Stimulated activated CD8-positive, alpha-beta memory T cell treated with anti-CD3 and anti-CD28 coated beads, Interleukin-4, amount 100 ng/mL, for 1 hour (primary cell): ENCODE results near the gene AMFR.
"Not testable (repeated sequence)": the region's sequence is repeated elsewhere in the genome, so short reads cannot be mapped to it uniquely, and the experiment has no call there.

Experiments used
- DNase-seq, 2 donors: peaks; one replicate each; pipeline ENCODE4 v3.0.0-alpha.2; 2020; ENCODE audit warnings: low read depth in 2 of 2, low spot score in 1 of 2

Gene AMFR

DNA sequence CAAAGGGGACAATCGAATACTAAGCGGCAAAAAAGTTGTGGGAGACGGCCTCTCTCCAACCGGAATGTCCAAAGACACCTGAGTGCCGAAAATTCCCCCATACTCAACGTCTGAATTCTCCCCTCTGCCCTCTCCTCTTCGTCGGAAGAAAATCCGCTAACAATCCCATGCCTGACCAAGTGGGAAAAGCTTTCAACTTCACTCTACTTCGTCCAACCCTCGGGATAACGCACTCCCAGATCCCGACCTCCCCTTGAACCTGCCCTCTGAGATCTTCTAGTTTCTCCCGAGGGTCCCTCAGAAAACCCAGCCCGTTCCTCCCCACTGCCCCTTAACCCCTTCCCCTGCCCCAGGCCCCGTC is 961 bp downstream of the AMFR start:
- DNase-seq, result no peak

DNA sequence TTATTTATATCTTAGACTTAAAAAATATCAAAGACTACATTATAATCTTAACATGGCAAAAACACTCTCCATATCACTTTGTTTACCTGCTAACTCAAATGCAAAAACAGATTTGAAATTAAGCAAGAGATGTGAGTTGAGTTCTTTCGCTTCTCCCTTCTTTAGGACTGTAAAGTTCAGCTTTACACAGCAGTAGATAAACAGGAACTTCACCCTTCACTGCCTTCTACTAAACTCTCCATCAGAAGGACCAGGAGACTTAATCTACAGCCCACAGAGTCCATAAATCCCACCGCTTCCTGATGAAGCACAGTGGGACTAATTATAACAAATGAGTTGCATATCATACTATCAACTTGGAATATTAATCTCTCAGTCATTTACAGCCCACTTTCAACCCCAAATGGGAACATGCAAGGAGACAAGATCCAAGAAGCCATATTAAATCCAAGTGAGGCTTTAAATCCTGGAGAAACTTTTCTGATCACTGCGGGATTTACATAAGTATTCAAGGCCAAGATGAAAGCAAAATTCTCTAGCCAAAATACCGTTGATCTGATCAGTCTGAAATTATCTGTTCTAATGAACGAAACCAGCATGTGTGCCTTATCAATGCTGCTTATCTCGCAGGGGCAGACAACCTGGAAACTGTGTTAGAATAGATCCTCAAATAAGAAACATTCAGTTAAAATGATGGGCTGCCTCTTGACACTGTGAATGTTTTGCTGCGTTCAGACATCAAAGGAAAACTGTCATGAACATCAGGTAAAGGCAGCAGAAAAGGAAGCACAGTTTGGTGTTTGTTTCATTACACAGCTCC is 1.6 kb downstream of the AMFR start:
- DNase-seq, result no peak

DNA sequence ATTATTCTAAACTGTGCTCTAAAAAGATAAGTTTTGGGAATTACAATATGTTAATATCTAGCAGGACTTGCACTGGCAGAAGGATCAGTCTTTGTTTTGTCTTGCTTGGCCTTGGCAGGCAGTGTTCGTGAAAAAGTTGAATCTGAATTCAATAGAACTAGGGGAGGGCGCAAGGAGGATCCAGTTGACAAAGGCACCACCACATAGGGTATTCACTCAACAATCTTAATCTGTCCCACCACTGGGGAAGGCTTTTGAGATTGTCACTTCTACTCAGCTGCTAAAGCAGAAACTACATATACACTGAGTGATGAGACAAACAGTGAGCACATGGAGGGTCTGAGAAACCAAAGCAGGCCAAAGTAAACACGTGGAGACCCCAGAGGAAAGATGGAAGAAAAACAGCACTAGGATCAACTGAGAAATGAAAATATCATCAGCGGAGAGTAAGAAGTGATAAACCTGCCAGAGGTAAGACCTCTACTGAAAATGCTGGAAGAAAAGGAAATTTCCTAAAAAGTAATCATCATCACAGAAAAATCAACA is 2.4 kb downstream of the AMFR start:
- DNase-seq, result no peak

DNA sequence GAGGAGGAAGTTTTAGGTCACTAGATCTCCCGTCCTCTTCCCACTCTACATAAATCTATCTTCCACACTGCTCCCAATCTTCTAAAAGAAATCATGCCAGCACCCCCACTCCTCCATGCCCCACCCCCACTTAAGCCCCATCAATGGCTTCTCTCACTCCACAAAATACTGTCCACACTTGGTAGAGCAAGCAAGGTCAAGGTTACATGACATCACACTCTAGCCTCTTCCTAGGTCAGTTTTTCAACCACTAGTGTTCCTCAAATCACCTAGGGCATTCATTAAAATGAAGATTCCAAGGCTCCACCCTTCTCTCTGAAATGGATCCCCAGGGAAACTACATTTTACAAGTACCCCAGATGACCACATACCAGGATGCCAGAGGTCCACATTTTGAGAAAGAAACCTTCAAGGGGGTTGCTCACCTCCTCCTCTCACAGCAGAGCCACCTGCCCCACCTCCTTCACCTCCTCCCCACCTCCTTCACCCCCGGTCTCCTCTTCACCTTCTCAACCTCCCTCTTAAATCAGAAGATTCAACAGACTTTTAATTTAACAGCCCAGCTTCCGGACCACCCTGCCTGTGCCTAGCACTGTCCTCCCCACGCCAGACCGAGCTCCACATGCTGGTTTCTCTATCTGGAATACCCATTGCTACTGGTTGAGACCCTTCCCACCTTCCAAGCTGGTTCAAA is 3.2 kb downstream of the AMFR start:
- DNase-seq, result no peak

DNA sequence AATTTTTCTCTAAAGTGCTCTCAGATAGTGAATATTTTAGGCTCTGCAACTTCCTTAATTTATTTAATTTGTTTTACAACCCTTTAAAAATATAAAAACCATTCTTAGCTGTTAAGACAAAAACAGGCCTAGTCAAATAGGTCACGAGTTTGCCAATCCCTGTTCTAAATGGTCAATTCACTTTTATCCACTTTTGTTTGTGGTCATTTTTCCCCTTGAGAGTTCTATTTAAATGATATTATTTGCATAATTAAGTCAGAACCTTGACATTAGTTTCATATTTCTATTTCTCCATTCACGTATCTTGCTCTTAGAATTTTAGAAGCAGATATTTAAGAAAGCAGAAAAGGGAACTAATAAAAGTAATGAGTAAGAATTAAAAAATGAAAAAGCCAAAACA is 4.0 kb downstream of the AMFR start:
- no peak for DNase-seq

DNA sequence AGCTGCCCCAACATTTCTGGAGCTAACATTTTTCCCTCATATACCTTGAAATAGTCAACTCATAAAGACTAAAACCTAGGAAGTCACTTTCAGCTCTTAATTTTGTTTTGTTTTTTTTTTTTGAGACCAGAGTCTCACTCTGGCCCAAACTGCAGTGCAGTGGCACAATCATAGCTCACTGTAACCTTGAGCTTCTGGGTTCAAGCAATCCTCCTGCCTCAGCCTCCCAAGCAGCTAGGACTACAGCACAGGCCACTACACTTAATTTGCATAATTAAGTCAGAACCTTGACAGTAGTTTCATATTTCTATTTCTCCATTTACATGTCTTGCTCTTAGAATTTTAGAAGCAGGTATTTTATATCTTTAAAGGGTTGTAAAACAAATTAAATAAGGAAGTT is 4.7 kb downstream of the AMFR start:
- no peak for DNase-seq

DNA sequence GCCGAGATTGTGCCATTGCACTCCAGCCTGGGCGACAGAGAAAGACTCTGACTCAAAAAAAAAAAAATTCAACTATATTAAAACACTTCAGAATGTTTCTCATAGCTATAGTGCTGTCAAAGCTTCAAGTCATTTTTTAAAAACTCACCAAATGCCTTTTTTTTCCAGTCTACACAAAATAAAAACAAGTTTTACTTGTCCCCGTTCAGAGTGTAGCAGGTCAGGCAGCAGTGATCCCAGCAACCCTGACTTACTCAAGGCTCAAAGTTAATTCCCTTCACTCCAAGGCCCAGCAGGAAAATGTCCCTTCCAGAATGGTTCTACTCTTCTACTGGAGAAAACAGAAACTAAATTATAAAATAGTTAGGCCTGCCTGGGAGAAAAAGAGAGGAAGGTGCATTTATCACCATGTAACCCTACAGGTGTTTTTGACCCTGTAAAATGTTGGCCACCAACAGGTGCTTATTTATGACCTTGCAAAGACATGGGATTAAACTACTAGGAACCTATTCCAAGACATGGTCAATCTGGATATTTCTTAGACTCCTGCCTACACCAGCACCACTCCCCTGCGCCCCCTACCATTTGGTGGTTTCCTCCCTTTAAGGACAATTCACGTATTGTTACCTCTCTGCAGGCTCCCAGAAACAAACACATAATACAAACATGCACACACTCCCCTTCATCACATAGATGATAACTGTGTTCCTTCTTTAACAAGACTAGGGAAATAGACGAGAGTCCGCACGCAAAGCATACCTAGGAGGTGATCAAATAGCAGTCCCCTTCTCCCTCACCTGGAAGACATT is 5.4 kb downstream of the AMFR start:
- DNase-seq, result no peak

DNA sequence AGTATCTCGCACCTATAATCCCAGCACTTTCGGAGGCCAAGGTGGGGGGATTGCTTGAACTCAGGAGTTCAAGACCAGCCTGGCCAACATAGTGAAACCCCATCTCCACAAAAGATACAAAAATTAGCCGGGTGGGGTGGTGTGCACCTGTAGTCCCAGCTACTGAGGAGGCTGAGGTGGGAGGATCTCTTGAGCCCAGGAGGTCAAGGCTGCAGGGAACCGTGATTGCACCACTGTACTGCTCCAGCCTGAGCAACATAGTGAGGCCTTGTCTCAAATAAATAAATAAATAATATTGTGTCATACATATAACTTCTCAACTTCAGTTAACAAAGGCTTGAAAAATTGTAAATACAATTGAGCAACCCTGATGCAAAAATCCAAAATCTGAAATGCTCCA is 8.2 kb downstream of the AMFR start:
- no peak for DNase-seq

DNA sequence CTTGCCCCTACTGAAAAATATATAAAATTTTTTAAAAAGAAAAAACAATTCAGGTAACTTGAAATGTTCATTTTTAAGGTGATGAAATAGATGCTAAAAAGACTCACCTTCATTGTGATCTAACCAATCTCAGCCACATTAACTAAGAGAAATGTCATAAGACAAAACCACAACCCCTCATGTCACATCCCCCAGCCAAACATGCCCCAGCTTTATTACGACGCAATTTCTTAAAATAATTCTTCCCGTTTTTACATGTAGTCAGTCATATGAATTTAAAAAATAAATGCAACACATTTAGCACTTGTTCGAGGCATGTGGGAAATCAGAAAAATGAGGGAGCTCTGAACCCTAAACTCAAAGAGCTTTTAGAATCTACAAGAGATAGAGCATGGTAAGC is 9.5 kb downstream of the AMFR start:
- DNase-seq, result no peak

DNA sequence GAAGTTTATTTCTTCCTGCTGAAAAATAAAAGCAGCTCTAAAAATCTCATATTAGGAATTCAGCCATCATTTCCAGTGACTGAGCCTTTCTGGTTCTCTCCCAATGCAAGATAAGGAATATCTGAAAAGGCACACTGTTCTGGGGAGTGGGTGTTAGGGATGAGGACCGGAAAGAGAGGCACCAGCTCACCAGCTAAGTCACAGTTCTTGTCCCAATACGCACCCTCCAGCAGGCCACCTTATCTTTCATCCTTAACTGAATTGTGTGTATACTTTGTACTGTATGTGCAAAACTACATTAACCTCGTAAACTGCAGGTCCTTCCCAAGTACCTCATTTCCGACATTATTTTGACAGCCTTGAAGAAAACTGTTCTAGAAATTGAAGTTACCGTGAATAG is 11.0 kb downstream of the AMFR start:
- no peak for DNase-seq

DNA sequence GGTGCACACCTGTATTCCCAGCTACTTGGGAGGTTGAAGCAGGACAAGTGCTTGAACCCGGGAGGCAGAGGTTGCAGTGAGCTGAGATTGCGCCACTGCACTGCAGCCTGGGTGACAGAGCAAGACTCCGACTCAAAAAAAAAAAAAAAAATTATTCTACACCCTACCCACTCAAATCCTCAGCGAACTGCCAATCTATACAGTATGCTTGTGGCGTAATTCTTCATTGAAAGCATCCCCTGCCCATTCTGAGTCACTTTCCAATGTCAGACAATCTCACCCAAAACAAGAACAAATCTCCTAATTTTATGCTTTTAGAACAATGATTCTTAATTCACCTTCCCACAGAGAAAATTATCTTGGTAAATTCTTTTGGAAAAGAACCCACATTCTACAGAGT is 12.0 kb downstream of the AMFR start:
- DNase-seq, result no peak

DNA sequence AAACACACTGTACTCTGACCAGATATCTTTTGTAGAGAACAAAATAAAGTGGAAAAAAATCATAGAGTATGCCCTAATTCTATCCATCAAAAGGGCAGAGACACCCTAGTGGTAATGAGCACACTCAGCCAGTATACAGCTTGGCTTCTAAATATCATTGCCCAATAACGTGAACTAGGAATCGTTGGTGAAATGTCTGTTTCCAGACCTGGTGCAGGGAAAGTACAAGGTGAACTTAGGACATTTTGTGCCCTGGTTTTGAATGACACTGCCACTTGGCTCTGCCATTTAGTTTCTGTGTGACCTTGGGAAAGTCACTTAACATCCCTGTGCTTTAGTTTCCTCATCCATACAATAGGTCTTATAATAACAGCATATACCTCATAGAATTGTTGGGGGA is 13.7 kb downstream of the AMFR start:
- DNase-seq, result no peak

DNA sequence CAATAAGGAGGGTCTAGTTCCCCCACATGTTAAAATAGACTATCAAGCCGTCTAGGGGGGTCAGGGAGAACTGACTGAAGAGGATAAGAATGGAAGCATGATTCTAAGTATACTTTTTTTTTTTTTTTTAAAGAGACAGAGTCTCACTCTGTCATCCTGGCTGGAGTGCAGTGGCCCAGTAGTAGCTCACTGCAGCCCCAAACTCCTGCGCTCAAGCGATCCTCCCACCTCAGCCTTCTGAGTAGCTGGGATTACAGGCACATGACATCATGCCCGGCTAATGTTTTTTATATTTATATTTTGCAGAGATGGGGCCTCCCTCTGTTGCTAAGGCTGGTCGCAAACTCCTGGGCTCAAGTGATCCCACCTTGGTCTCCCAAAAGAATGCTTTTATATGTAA is 14.2 kb downstream of the AMFR start:
- no peak for DNase-seq

DNA sequence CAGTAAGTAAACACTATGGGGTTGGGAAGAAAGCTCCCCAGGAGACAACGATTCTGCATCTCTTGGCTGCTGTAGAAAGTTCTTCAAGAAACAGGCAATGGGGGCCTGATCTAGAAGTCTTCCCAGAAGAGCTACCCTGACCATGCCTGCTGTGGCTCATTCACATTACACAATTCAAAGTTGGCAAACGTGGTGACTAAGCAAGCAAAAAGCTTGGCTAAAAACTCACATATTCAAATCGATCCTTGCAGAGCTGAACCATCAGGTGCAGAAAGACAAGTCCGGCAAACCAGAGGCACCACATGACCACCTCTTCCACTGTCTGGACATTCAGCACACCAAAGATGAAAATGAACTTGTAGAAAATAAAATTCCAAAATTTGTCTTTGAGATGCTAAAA is 16.1 kb downstream of the AMFR start:
- no peak for DNase-seq

DNA sequence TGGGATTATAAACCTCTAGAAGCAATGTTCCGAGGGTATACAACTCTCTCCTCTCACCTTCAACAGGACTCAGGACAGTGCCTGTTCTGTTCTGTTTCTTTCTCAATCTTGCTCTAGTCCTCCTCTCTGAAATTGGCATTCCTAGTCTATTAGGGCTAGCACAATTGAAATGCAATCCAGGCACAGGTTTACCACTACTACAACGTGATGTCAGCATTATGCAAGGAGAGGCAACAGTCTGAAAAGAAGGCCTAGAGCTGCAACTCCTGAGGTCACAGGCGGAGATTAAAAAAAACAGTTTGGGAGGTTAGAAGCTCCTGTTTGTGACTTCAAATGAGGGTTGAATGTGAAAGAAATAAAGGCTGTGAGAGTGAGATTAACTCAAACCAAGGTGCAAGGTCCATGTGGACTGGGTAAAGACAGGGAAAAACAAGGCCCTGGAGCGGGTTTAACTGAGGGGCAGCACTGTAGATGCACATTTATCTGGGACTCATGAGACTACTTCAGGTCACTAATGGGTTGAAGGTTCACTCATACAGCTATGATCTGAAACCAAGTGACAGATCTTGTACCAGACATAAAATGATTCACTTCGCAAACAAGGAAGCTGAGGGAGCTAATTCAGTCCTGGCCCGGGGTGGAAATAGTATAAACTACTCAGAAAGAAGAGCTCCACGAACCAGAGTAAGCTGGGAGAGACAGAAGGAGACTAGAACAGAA is 16.8 kb downstream of the AMFR start:
- no peak for DNase-seq

DNA sequence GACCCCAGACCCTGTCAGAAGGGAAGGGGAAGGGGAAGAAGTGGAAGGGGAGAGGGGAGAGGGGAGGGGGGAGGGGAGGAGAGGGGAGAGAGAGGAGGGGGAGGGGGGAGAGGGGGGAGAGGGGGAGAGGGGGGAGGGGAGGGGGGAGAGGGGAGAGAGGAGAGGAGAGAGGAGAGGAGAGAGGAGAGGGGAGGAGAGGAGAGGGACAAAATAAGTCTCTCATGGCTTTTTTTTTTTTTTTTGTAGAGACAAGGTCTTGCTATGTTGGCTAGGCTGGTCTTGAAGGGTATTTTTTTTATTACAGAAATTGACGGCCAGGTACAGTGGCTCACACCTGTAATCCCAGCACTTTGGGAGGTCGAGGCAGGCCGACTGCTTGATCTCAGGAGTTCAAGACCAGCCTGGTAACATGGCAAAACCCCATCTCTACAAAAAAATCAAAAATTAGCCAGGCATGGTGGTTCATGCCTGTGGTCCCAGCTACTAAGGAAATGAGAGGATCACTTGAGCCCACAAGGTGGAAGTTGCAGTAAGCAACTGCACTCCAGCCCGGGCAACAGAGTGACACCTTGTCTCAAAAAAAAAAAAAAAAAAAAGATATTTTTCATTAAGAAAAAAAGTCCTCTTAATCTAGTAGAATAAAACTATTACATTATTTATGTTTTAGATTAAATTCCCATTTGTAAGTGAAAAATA is 19.2 kb downstream of the AMFR start:
- DNase-seq, result no peak

DNA sequence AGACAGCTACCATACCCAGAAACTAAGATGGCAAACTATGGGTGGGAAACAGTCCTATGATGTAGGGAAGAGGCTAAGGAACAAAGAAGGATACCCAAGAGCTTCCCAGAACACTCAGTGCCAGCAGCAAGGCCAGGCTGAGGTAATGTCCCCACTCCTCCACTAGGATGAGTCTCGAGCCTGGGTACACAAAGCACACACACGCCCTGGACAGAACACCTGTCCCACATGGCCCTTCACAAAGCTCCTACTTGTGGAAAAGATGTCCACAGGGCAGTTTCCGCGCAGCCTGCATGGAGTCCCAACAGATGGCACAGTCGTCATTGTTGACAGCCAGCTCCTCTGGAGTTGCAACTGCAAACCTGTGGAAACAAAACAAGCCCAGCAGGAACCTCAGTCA is 23.9 kb downstream of the AMFR start:
- no peak for DNase-seq

DNA sequence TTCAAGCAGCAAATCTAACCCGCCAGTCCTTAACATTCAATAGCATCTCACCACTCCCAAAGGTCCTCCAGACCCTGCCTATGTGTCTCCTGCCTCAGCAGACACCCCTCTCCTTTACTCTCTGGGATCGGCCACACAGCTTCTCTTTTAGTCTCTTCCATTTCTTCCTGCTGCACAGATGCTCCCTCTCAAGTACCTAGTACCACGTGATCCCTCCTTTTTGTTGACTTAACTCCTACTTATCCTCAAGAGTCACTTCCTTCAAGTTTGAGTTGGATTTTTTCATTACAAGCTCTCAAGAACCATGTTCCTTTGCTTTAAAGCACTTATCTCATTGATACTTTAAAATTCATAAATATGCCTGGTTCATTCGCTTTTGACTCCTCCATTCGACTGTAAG is 24.9 kb downstream of the AMFR start:
- DNase-seq, result no peak

DNA sequence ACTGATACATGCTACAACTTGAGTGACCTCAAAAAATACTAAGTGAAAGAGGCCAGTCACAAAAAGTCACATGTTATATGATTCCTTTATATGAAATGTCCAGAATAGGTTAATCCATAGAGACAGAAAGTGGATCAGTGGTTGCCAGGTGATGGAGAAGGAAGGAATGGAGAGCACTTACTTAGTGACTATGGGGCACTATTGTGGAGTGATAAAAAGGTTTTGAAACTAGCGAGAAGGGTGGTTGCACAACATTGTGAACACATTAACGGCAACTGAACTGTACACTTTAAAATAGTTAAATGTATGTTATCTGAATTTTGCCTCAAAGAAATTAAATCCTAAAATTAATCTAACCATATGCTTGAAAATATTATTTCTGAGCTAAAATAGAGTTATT is 25.9 kb downstream of the AMFR start:
- no peak for DNase-seq

DNA sequence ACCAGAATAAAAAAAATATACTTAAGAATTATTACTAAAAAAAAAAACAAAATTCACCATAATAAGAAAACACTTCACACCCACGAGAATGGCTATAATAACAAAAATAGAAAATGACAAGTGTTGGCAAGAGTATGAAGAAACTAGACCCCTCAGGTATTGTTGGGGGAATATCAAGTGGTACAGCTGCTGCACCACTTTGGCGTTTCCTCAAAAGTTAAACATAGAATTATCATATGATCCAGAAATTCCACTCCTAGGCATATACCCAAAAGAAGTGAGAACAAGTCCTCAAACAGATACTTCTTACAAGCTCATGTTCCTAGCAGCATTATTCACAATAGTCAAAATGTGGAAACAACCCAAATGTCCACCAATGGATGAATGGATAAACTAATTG is 26.3 kb downstream of the AMFR start:
- DNase-seq, result no peak

DNA sequence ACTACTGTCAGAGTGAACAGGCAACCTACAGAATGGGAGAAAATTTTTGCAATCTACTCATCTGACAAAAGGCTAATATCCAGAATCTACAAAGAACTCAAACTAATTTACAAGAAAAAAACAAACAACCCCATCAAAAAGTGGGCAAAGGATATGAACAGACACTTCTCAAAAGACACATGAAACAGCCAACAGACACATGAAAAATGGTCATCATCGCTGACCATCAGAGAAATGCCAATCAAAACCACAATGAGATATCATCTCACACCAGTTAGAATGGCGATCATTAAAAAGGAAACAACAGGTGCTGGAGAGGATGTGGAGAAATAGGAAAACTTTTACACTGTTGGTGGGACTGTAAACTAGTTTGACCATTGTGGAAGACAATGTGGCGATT is 28.6 kb downstream of the AMFR start:
- DNase-seq, result not testable (repeated sequence)
